GM18861 (cell line): Measurements from ENCODE around the gene SGMS1.

Source experiments
- ATAC-seq: cut with Tn5 transposase; IDR thresholded peaks from one replicate; pipeline ENCODE4 v1.9.1; 2021; ENCODE audit not compliant: unreplicated experiment

The SGMS1 gene

DNA sequence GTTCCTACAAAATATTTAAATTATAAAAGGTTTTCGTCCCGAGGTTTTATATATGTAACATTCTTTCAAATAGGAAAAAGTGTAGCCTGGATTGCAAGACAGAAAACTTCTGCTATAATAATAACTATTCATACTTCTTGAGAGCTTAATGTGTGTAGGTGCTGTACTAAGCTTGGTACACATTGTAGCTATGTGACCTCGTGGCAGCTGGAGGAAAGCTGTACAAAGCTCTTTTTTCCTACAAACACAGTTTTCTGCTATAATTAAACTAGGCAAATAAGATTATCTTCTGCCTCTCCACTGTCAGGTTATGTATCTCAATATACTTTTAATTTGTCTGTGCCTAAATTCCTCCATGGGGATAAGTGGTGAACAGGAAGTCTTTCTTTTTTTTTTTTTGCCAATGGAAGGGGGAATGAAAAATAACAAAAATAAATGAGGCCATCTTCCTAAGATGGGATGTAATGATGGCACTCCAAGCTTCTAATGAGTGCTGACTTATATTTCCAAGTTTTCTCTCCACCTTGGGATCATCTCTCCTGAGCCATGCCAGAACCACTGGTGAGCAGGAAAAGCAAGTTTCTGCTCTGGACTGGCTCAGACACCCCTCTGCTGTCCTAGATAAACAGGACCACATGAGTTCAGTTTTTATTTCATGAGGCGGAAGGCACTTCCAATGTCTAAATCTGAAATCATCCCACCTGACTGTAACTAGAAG lies 9.9 kb downstream of the SGMS1 start:
- ATAC-seq, result no peak

GRCh38 chr10:50613150-50613549 lies 10.6 kb downstream of the SGMS1 start:
- peak; percentile 49 for ATAC-seq

DNA sequence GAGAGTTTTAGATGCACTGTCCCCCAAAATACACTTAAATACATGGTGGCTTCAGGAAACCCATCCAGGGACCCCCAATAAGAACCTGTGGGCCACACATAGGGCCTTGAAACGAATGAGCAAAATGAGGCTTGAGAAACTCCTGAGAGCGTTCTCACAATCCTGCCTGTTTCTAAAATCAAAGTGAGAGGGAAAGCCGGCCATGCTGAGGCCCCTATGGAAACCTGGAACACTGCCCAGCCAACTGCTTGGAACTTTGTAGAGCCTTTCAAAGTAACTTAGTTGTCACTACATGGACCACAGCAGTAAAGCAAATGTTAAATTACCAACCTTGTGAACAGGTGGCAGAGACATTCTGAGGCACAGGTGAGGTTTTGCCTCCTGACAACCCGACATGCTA lies 13.4 kb downstream of the SGMS1 start:
- ATAC-seq, result no peak

DNA sequence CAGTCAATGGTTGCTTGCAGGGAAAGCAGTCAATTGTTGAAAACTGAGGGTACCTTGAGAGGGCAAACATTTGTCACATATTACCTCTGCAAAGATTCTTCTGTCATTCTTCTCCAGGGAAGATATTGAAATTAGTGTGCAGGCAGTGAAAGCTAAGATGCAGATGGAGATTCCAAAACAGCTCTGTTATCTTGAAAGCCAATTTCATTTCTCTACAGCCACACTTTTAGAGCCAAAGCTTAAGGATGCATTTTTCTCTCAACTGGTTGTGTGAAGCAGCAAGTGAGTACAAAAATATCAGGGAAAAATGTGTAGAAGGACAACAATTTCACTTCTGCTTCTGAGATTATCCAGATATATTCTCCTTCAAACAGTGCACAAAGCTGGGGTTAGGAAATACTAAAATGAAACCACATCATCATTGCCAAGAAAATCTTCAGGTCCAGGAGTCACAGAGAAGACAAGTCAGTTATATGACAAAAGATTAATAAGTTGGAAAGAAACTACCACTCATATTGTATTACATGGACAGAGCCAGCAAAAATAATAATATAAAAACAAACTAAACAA lies 16.3 kb downstream of the SGMS1 start:
- no peak for ATAC-seq

GRCh38 chr10:50605951-50606270 lies 17.8 kb downstream of the SGMS1 start:
- no peak for ATAC-seq

GRCh38 chr10:50605269-50605950 lies 18.3 kb downstream of the SGMS1 start:
- peak; percentile 55 for ATAC-seq

DNA sequence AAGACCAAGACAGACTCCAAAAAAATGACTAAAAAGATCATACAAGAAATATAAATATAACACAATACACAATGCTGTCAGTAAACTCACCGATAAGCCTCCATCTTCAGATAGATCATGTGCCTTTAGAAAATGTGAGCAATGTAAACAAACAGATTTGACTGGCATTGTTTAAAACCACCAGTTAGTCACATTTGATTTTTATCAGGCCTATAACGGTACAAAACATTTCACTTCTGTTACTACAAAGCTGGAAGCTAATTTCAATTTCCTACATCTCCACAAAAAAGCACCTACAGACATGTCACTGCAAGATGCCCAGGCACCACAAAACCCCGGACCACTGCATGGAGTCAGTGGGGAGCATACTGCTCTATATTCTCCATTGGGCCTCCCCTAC lies 18.9 kb downstream of the SGMS1 start:
- ATAC-seq, result no peak

DNA sequence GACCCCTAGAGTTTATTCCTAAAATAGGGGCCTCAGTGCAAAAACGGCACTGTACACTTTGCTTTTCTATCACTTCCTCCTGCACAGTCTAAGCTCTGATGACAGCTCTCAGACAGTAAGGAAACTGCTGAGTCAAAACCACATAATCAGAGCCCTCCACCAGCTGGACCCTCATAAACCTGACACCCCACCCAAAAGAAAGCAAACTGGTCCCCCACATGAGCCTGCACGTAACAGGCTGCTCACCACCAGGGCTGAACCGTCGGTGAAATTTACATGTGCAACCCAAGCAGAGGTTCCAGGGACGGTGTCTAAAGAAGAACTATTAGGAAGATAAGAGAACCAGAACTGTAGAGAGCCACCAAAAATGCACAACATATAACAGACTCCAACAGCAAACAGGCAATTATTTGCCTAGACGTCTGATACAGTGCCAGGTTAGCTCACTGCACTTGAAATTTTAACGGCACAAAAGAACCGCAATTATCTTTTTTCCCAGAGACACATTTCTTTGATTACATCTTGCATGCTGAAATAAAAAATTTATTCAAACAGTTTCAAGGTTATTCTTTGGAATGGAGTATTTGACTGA lies 19.6 kb downstream of the SGMS1 start:
- peak; percentile 59 for ATAC-seq

GRCh38 chr10:50603151-50603850 lies 20.5 kb downstream of the SGMS1 start:
- ATAC-seq, result no peak

- no peak for ATAC-seq
Observed at GRCh38 chr10:50601974-50602373, 21.8 kb downstream of the SGMS1 start.

DNA sequence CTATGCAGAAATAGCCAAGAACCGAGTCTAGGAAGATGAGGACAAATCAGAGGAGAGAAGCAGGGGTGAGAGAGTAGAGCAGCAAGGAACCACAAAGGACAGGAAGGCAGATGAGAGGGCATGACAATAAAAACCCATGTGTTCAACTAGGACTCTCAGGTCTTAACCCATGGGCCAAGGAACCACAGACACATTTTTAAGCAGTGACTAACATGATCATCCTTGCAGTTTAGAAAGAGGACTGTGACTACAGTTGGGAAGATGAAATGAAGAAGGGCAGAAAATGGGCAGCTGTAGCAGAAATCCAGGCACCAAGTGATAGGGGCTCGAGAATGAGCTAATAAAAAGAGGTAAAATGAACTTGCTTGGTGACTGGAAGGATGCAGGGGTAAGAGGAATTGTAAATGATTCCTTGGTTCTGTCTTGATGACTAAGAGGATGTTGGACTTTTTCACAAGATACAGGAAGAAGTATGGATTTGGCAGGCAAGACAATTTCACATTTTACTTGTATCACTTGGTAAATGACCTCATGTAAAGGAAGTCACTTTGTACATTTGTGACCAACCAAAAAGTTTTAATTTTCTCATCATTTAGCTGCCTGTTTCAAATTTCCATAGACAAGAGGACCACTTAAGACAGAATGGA lies 22.8 kb downstream of the SGMS1 start:
- no peak for ATAC-seq

DNA sequence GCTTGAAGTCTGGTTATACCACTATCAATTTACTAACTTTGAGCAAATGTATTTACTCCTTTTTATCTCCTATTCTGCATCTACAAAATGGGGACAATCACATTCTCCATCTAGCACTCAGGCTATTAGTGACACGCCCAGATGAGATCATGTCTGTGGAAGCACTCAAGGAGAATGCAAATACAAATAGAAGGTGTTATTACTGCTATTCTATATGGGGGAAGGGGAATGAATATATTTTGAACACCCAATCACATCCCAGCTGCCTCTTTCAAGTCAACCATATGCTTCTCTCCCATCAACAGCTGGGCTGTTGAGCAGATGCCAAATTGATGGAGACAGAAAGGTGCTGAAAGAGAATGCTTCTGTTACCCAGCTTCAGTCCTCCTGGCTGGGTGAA lies 23.5 kb downstream of the SGMS1 start:
- no peak for ATAC-seq

- no peak for ATAC-seq
Observed at GRCh38 chr10:50596897-50597296, 26.9 kb downstream of the SGMS1 start.

GRCh38 chr10:50596456-50596855 lies 27.3 kb downstream of the SGMS1 start:
- ATAC-seq, result no peak

DNA sequence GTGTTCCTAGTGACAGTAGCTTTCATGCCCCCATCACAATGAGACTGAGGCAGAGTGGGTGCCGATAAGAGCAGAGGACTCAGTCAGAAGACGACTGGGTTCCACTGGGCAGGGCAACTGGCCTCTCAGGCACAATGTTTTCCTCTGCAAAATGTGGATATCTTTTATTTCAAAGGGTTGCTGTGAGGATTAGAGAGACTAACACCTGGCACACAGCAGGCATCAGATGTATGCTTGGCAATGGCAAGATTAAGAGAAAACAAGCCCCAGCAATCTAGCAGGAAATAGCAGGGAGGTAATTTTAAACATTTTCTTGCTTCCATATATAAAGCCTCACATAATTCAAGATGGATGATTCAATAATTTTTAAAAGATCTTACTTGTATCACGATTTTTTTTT lies 28.0 kb downstream of the SGMS1 start:
- ATAC-seq, result no peak

- no peak for ATAC-seq
Observed at GRCh38 chr10:50593523-50594376, 30.0 kb downstream of the SGMS1 start.

DNA sequence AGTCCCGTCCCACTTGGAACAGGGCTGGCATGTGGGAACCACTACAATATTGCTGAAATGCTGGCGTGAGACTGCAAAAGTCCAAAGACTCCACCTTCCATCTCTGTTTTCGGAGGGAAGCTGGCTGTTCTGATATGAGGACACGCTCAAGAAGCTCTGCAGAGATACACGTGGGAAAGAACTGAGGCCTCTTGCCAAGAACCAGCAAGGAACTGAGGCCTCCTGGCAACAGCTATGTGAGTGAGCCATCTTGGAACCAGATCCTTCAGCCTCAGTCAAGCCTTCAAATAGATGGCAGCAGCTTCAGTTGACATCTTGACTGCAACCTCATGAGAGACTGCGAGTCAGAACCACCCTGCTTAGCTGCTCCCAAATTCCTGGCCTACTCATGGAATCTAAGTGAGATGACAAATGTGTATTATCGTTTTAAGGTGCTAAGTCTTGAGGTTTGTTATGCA lies 30.8 kb downstream of the SGMS1 start:
- no peak for ATAC-seq

DNA sequence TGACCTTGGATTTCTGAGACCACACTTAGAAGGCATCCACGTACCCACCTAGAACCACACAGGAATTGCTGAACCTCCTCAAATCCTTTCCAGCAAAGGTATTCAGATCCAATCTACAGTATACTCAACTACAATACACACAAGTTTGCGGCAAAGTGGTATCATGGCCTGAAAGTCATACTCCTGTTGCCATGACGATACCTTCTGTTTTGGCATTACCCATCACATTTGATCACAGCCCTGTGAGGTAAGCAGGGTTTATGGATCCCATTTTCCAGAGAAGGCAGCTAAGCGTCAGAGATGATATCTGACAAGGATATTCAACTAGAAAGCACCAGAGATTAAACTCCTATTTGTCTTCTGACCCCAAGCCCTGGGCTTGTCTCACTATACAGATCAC lies 32.8 kb downstream of the SGMS1 start:
- no peak for ATAC-seq

DNA sequence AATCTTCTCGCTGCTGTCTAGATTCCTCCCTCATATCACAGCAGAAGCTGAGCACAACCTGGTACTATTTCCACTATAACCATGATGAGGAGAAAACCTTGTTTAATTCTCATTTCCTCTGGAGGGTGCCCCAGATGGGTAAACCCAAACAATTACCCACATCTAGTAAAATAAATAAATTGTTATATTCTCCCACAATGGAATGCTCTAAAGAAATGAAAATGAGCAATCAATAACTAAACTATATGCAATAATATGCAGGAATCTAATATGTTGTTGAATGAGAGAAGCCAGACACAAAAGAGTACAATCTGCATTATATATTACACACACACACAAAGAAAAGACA lies 37.0 kb downstream of the SGMS1 start:
- ATAC-seq, result no peak
